ENCODE data around the gene USP40.

DNA sequence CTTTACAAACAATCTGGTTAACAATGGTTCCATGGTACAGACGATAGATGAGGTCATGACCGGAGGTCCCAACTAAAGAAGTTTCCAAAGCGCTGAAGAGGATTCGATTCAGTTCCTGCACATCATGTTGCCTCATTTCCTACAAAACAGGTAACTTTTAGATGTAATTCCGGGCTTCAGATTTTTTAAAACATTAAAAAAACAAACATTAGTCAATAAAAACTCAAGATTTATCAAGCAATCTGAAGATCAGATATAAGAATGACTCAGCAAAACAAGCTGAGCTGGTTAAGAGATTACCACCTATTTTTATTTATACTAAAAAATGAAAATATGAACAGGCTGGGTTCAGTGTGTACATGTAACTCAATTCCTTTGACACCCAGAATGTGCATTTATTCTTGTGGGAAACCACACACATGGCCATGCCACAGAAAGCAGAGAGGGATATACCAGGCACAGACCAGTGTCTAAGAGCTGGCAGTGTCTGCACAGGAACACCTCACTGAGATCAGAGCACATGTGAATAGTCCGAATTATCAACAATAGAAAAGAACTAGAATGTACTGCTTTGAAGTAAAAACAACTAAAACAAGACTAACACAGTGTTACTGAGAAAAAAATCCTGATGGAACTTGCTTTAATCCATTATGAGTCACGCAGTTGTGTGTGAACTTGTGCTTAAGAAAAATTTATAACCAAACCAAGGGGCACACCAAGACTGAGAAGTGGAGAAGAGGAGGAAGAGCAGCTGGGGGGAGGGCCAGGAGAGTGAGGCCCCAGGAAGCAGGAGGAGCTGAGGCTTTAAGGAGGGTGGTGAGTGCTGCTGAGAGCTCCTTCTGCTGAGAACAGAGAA is 9.5 kb downstream of the USP40 start:
- no peak for TF ChIP-seq TEAD4 (IDR thresholded peaks at IDR 0.05; ENCODE audit: low read length)
- TF ChIP-seq TEAD4 (CRISPR knock-in tag; IDR thresholded peaks at IDR 0.05; ENCODE audit: borderline replicate concordance) = no peak
- no peak for TF ChIP-seq NFRKB (IDR thresholded peaks at IDR 0.05; ENCODE audit: low read depth)
- TF ChIP-seq ZNF175 (CRISPR knock-in tag; IDR thresholded peaks at IDR 0.05; ENCODE audit: low read depth) = no peak
- TF ChIP-seq CBFA2T3 (IDR thresholded peaks at IDR 0.05) = no peak
- TF ChIP-seq EZH2 (IDR thresholded peaks at IDR 0.05; ENCODE audit: borderline replicate concordance, low read depth, low read length) = no peak
- TF ChIP-seq TAF1 (IDR thresholded peaks at IDR 0.05; ENCODE audit: control insufficient read depth, extremely low read depth, insufficient read depth, low read length, severe bottlenecking) = no peak
- TF ChIP-seq BHLHE40 (IDR thresholded peaks at IDR 0.05; ENCODE audit: low read length) = no peak
- TF ChIP-seq SP2 (IDR thresholded peaks at IDR 0.05; ENCODE audit: extremely low read depth, low read depth, low read length, poor library complexity, severe bottlenecking) = no peak
